IMR-90 (cell line): ENCODE results near the gene CNTN5. TPM values are rescaled to one million over a fixed set of nuclear protein-coding genes. Genes with fewer than 3 reads are reported as not detected.

Experiments
- ATAC-seq: fragments of 200-7000 bp; cut with Tn5 transposase; 2 replicates; pipeline ENCODE4 v1.9.1; 2020; ENCODE audit warnings: low read depth, mild to moderate bottlenecking, moderate library complexity
- BruUV-seq: library from RNA; stranded (reverse); fragments of 400-500 nt; replicated peaks from 2 replicates; lab custom pipeline; 2021; lab: Mats Ljungman, UMichigan
- CTCF ChIA-PET: fragments of 300-600 bp; formaldehyde crosslinking; extraction: SDS; loops from one replicate; lab custom pipeline; 2021; ENCODE audit warnings: antibody characterized with exemption; lab: Yijun Ruan, JAX
- POLR2A ChIA-PET: fragments of 300-600 bp; sonication (Branson Sonifier 250); formaldehyde crosslinking; loops from one replicate; lab custom pipeline; 2022; ENCODE audit warnings: antibody characterized with exemption; ENCODE audit not compliant: unreplicated experiment; lab: Charles Lee
- DNase-seq: peaks from one replicate; pipeline ENCODE4 v3.0.0; 2013
- H2AFZ ChIP-seq: replicated peaks from 2 replicates; pipeline ENCODE3; 2013; ENCODE audit warnings: low read length, mild to moderate bottlenecking; ENCODE audit not compliant: poor library complexity
- H2AK5ac ChIP-seq: 2 replicates; pipeline ENCODE4 v1.6.1; 2013; ENCODE audit warnings: low read depth, low read length, inconsistent platforms
- H2AK9ac ChIP-seq: replicated peaks from 2 replicates; pipeline ENCODE3; 2013; ENCODE audit warnings: mild to moderate bottlenecking, low read depth, low read length, moderate library complexity; ENCODE audit not compliant: poor library complexity
- H2BK120ac ChIP-seq: 2 replicates; pipeline ENCODE4 v1.6.1; 2013; ENCODE audit warnings: low read depth, low read length, inconsistent platforms
- H2BK15ac ChIP-seq: 3 replicates; pipeline ENCODE4 v1.6.1; 2013; ENCODE audit warnings: low read depth, low read length, inconsistent platforms
- H2BK20ac ChIP-seq: 2 replicates; pipeline ENCODE4 v1.6.1; 2013; ENCODE audit warnings: low read depth, mild to moderate bottlenecking, inconsistent platforms, low read length, moderate library complexity
- H2BK5ac ChIP-seq: 2 replicates; pipeline ENCODE4 v1.6.1; 2013; ENCODE audit warnings: mild to moderate bottlenecking, low read depth, low read length, inconsistent platforms; ENCODE audit not compliant: poor library complexity, severe bottlenecking
- H3K14ac ChIP-seq: replicated peaks from 2 replicates; pipeline ENCODE4 v1.6.1; 2013; ENCODE audit warnings: low read depth, low read length, inconsistent platforms
- H3K18ac ChIP-seq: 2 replicates; pipeline ENCODE4 v1.6.1; 2013; ENCODE audit warnings: low read depth, low read length, control low read depth
- H3K23ac ChIP-seq: 2 replicates; pipeline ENCODE4 v1.6.1; 2013; ENCODE audit warnings: low read depth, low read length, inconsistent platforms
- H3K27ac ChIP-seq: 2 replicates; pipeline ENCODE4 v1.5.1; 2013; ENCODE audit warnings: mild to moderate bottlenecking, control low read depth, low read length; ENCODE audit not compliant: insufficient read depth
- H3K27me3 ChIP-seq: 2 replicates; pipeline ENCODE4 v1.6.1; 2013; ENCODE audit warnings: low read length; ENCODE audit not compliant: control insufficient read depth, insufficient read depth
- H3K36me3 ChIP-seq: 2 replicates; pipeline ENCODE4 v1.6.1; 2013; ENCODE audit warnings: low read length, mixed read lengths; ENCODE audit not compliant: control insufficient read depth, insufficient read depth
- H3K4ac ChIP-seq: 2 replicates; pipeline ENCODE4 v1.6.1; 2013; ENCODE audit warnings: low read depth, low read length, inconsistent platforms
- H3K4me1 ChIP-seq: 2 replicates; pipeline ENCODE4 v1.6.1; 2013; ENCODE audit warnings: low read length, mixed read lengths; ENCODE audit not compliant: control insufficient read depth, insufficient read depth
- H3K4me2 ChIP-seq: 2 replicates; pipeline ENCODE4 v1.6.1; 2013; ENCODE audit warnings: low read depth, mild to moderate bottlenecking, control low read depth, low read length, moderate library complexity
- H3K4me3 ChIP-seq: 2 replicates; pipeline ENCODE4 v1.5.1; 2013; ENCODE audit warnings: low read depth, mild to moderate bottlenecking, control low read depth, low read length, moderate library complexity; ENCODE audit not compliant: insufficient read depth
- H3K56ac ChIP-seq: 2 replicates; pipeline ENCODE4 v1.6.1; 2013; ENCODE audit warnings: low read length, inconsistent platforms; ENCODE audit not compliant: insufficient read depth; ENCODE audit errors: extremely low read depth
- H3K79me1 ChIP-seq, 2 experiments: 2 replicates each; pipeline ENCODE4 v1.6.1; 2013; ENCODE audit warnings: low read length in 2 of 2, inconsistent platforms in 1 of 2, low read depth in 1 of 2
- H3K9ac ChIP-seq: 2 replicates; pipeline ENCODE4 v1.6.1; 2013; ENCODE audit warnings: low read depth, low read length, control low read depth
- H3K9me1 ChIP-seq: 2 replicates; pipeline ENCODE4 v1.6.1; 2013; ENCODE audit warnings: low read length, inconsistent platforms; ENCODE audit not compliant: insufficient read depth
- H3K9me3 ChIP-seq: 2 replicates; pipeline ENCODE4 v1.6.1; 2013; ENCODE audit warnings: low read length; ENCODE audit not compliant: control insufficient read depth, insufficient read depth
- H4K20me1 ChIP-seq: 2 replicates; pipeline ENCODE4 v1.6.1; 2013; ENCODE audit warnings: low read length, inconsistent platforms; ENCODE audit not compliant: insufficient read depth
- H4K5ac ChIP-seq: 2 replicates; pipeline ENCODE4 v1.6.1; 2013; ENCODE audit warnings: mild to moderate bottlenecking, low read depth, low read length, control low read depth
- H4K8ac ChIP-seq, 2 experiments: 2 replicates each; pipeline ENCODE4 v1.6.1; 2013; ENCODE audit warnings: low read depth in 2 of 2, low read length in 2 of 2, control low read depth in 1 of 2, inconsistent platforms in 1 of 2
- H4K91ac ChIP-seq: 2 replicates; pipeline ENCODE4 v1.6.1; 2013; ENCODE audit warnings: low read depth, low read length, inconsistent platforms; ENCODE audit not compliant: insufficient read depth
- BHLHE40 ChIP-seq: fragments of 150-350 bp; IDR thresholded peaks from 2 replicates; pipeline ENCODE4 v1.6.1; 2016; ENCODE audit warnings: mild to moderate bottlenecking, low read depth, low read length
- CHD1 ChIP-seq: IDR thresholded peaks from 2 replicates; pipeline ENCODE4 v1.6.1; 2012; ENCODE audit warnings: low read depth, low read length, improper control_type of control experiment
- CTCF ChIP-seq: conservative IDR thresholded peaks from 2 replicates; pipeline ENCODE4 v1.5.1; 2012; ENCODE audit warnings: mild to moderate bottlenecking, low read depth, low read length, improper control_type of control experiment
- ELK1 ChIP-seq: fragments of 150-350 bp; IDR thresholded peaks from 2 replicates; pipeline ENCODE4 v1.6.1; 2016; ENCODE audit warnings: low read depth, mild to moderate bottlenecking, low read length, moderate library complexity, borderline replicate concordance
- FOS ChIP-seq: fragments of 150-350 bp; IDR thresholded peaks from 2 replicates; pipeline ENCODE4 v1.6.1; 2016; ENCODE audit warnings: low read depth, low read length
- MAZ ChIP-seq: IDR thresholded peaks from 2 replicates; pipeline ENCODE4 v1.6.1; 2012; ENCODE audit warnings: low read depth, mild to moderate bottlenecking, low read length, improper control_type of control experiment, moderate library complexity, borderline replicate concordance
- MXI1 ChIP-seq: IDR thresholded peaks from 2 replicates; pipeline ENCODE4 v1.6.1; 2012; ENCODE audit warnings: low read depth, mild to moderate bottlenecking, low read length, moderate library complexity, borderline replicate concordance
- POLR2A ChIP-seq: IDR thresholded peaks from 2 replicates; pipeline ENCODE4 v1.6.1; 2012; ENCODE audit warnings: mild to moderate bottlenecking, low read depth, low read length
- RAD21 ChIP-seq: IDR thresholded peaks from 2 replicates; pipeline ENCODE4 v1.6.1; 2012; ENCODE audit warnings: low read length, improper control_type of control experiment
- RFX5 ChIP-seq: IDR thresholded peaks from 2 replicates; pipeline ENCODE4 v1.8.0; 2012; ENCODE audit warnings: low read depth, mild to moderate bottlenecking, low read length, moderate library complexity
- USF2 ChIP-seq: fragments of 150-350 bp; IDR thresholded peaks from 2 replicates; pipeline ENCODE4 v1.6.1; 2017; ENCODE audit warnings: mild to moderate bottlenecking, antibody characterized with exemption, low read length, low read depth
- WGBS, 2 experiments: methylation state at CpG; one replicate each; pipeline versions ENCODE4 v1.1.5 to v1.1.7; 2013; ENCODE audit warnings: missing lambda C conversion rate in 2 of 2; ENCODE audit not compliant: insufficient read length in 1 of 2; ENCODE audit errors: extremely low coverage in 2 of 2; 5-methylcytosine and 5-hydroxymethylcytosine counted together
- dilution Hi-C: fragments of 300-500 bp; cut with HindIII; formaldehyde crosslinking; loops from one replicate; pipeline ENCODE4 v1.14.3; 2018; ENCODE audit warnings: low sequenced_read_pairs; ENCODE audit not compliant: unreplicated experiment
- in situ Hi-C: fragments of 300-500 bp; cut with MboI; formaldehyde crosslinking; loops from 3 replicates; pipeline ENCODE4 v1.14.3; 2019; ENCODE audit warnings: low sequenced_read_pairs, inconsistent platforms, mixed read lengths
- intact Hi-C: fragments of 100-400 bp; cut with micrococcal nuclease; formaldehyde crosslinking; loops from 2 replicates; pipeline ENCODE4 v1.10.0; 2022
- polyA plus RNA-seq, 3 experiments: library from polyadenylated mRNA; depleted of rRNA; stranded (reverse); fragments of >200 nt; gene quantifications; 2 replicates each; pipeline ENCODE4 v1.2.3, GENCODE V29; 2012; ENCODE audit warnings: low replicate concordance in 1 of 3
- total RNA-seq: library from RNA; depleted of rRNA; stranded (reverse); fragments of >200 nt; gene quantifications from 2 replicates; pipeline ENCODE4 v1.2.3, GENCODE V29; 2012

Gene CNTN5
- total and polyA plus RNA-seq, 2 of the 4 experiments (the other 2 are of a cell fraction): not detected

GRCh38 chr11:100235085-100235484 lies 1214.3 kb downstream of the CNTN5 start:
- Histone ChIP-seq H3K4ac (no peak overlapping the region), H3K4me2 (no peak overlapping the region), H2BK120ac (no peak overlapping the region), H2AK9ac (no peak overlapping the region), H3K36me3 (no peaks in the 10 kb centered on the region), H4K5ac (no peak overlapping the region), H3K14ac (no peak overlapping the region), H3K56ac (no peak overlapping the region), H4K20me1 (no peaks in the 10 kb centered on the region), H3K4me1 (no peaks in the 10 kb centered on the region), H3K27me3 (no peaks in the 10 kb centered on the region), H3K23ac (no peak overlapping the region), H4K8ac (no peak overlapping the region), H3K79me1 (no peaks in the 10 kb centered on the region), H3K18ac (no peak overlapping the region), H3K27ac (no peak overlapping the region), H3K9me1 (no peaks in the 10 kb centered on the region), H3K4me3 (no peak overlapping the region), H2AK5ac (no peak overlapping the region), H4K91ac (no peak overlapping the region), H2BK5ac (no peak overlapping the region), H2BK20ac (no peak overlapping the region), H3K9ac (no peak overlapping the region), H3K9me3 (no peaks in the 10 kb centered on the region), H2BK15ac (no peak overlapping the region), H2AFZ (no peak overlapping the region)
- BruUV-seq: no TSS peak
- intact Hi-C loops: loop anchor here (10.0 kb wide), 1 partner anchor 250 kb away; no protein-coding TSS in a partner anchor
- ChIA-PET CTCF (no interaction called here), POLR2A (no interaction called here)
- WGBS, 2 experiments: no CpG with 5 or more reads among the region's 4 CpGs
- TF ChIP-seq FOS: no peak
- no peak for TF ChIP-seq USF2
- TF ChIP-seq MAZ: no peak
- TF ChIP-seq CHD1: no peak
- no peak for TF ChIP-seq RFX5
- TF ChIP-seq MXI1: no peak
- no peak for TF ChIP-seq CTCF
- TF ChIP-seq POLR2A: no peak
- TF ChIP-seq BHLHE40: no peak
- no peak for TF ChIP-seq ELK1
- TF ChIP-seq RAD21: no peak
- dilution Hi-C loops: no loop called here
- in situ Hi-C loops: no loop called here
- no peak for DNase-seq
- no peak for ATAC-seq
